Measurements from ENCODE around the gene METTL26.

The METTL26 gene

GRCh38 chr16:637081-638018 lies 1.2 kb upstream of the METTL26 start:
- no peak for DNase-seq (ENCODE audit: low read depth)

- no peak for DNase-seq (ENCODE audit: low read depth)
Observed at GRCh38 chr16:635573-636205, 416 bp downstream of the METTL26 start.

GRCh38 chr16:634996-635395 lies 1.1 kb downstream of the METTL26 start:
- no peak for DNase-seq (ENCODE audit: low read depth)

- no peak for DNase-seq (ENCODE audit: low read depth)
Observed at GRCh38 chr16:634051-634670, 1.9 kb downstream of the METTL26 start.

GRCh38 chr16:633336-634050 lies 2.6 kb downstream of the METTL26 start:
- DNase-seq (ENCODE audit: low read depth) = no peak

GRCh38 chr16:632486-633335 lies 3.4 kb downstream of the METTL26 start:
- DNase-seq (ENCODE audit: low read depth) = no peak

GRCh38 chr16:631808-632358 lies 4.2 kb downstream of the METTL26 start:
- DNase-seq (ENCODE audit: low read depth) = no peak

- no peak for DNase-seq (ENCODE audit: low read depth)
Observed at GRCh38 chr16:630815-631405, 5.2 kb downstream of the METTL26 start, which contains the start of gene WFIKKN1. WFIKKN1 (plus strand) TSS chr16:630985; CDS start chr16:631254, 269 bp downstream.

- DNase-seq (ENCODE audit: low read depth) = no peak
Observed at GRCh38 chr16:630249-630814, 5.8 kb downstream of the METTL26 start.

- DNase-seq (ENCODE audit: low read depth) = no peak
Observed at GRCh38 chr16:629833-630248, 6.3 kb downstream of the METTL26 start.

GRCh38 chr16:629185-629832 lies 6.8 kb downstream of the METTL26 start:
- no peak for DNase-seq (ENCODE audit: low read depth)

- no peak for DNase-seq (ENCODE audit: low read depth)
Observed at GRCh38 chr16:628321-629061, 7.6 kb downstream of the METTL26 start.

- DNase-seq (ENCODE audit: low read depth) = no peak
Observed at GRCh38 chr16:627454-628239, 8.5 kb downstream of the METTL26 start.

GRCh38 chr16:626787-627453 lies 9.2 kb downstream of the METTL26 start:
- peak; percentile 86 for DNase-seq (ENCODE audit: low read depth)

GRCh38 chr16:625977-626765 lies 9.9 kb downstream of the METTL26 start:
- no peak for DNase-seq (ENCODE audit: low read depth)

- DNase-seq (ENCODE audit: low read depth) = no peak
Observed at GRCh38 chr16:625117-625976, 10.8 kb downstream of the METTL26 start.
